PFSK-1 (cell line): Measurements from ENCODE around the gene RABEP2.
A peak's percentile ranks its signal among the peaks of the same experiment; 100 is the strongest.

Experiments
- FOXP2 ChIP-seq: optimal IDR thresholded peaks from 2 replicates; pipeline ENCODE3; 2011; ENCODE audit warnings: borderline replicate concordance, control low read depth, inconsistent platforms; ENCODE audit not compliant: insufficient read depth; ENCODE audit errors: extremely low read length, extremely low read depth
- POLR2AphosphoS5 ChIP-seq: IDR thresholded peaks from 2 replicates; pipeline ENCODE4 v1.6.1; 2012; ENCODE audit warnings: low read depth, mild to moderate bottlenecking, control low read depth, low read length, moderate library complexity
- SIN3A ChIP-seq: IDR thresholded peaks from 2 replicates; pipeline ENCODE4 v1.6.1; 2012; ENCODE audit warnings: mild to moderate bottlenecking, low read length, moderate library complexity, borderline replicate concordance; ENCODE audit not compliant: insufficient read depth
- TAF1 ChIP-seq: IDR thresholded peaks from 2 replicates; pipeline ENCODE4 v1.6.1; 2012; ENCODE audit warnings: low read length, control low read depth, borderline replicate concordance; ENCODE audit not compliant: insufficient read depth
- TF ChIP-seq, protein P1 (sequence below), 2 experiments: IDR thresholded peaks; 2 replicates each; pipeline versions ENCODE4 v1.6.1 to v1.8.0; 2011 to 2012; ENCODE audit warnings: low read depth in 2 of 2, low read length in 2 of 2, control low read depth in 1 of 2, inconsistent platforms in 1 of 2, mild to moderate bottlenecking in 1 of 2, moderate library complexity in 1 of 2; ENCODE audit not compliant: insufficient read depth in 1 of 2

The RABEP2 gene

DNA sequence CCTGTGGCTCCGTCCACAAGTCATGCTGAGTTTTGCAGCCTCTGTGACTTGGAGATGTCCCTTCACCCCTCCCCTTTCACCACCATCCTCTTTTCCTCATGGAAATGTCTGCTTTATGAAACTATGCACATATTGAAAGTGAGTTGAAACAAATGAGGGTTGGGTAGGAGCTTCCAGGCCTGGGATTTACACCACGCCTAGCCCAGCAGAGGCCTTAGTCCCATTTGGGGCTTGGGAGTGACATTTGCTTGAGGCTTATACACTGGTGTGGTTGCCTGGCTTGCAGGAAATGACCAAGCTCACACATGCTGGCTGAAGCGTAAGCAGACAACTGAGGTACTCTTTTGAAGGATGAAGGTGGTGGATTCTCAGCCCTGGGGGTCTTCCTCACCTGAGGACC lies 39.0 kb upstream of the RABEP2 start:
- no peak for TF ChIP-seq FOXP2
- no peak for TF ChIP-seq SIN3A
- TF ChIP-seq, protein P1, sequence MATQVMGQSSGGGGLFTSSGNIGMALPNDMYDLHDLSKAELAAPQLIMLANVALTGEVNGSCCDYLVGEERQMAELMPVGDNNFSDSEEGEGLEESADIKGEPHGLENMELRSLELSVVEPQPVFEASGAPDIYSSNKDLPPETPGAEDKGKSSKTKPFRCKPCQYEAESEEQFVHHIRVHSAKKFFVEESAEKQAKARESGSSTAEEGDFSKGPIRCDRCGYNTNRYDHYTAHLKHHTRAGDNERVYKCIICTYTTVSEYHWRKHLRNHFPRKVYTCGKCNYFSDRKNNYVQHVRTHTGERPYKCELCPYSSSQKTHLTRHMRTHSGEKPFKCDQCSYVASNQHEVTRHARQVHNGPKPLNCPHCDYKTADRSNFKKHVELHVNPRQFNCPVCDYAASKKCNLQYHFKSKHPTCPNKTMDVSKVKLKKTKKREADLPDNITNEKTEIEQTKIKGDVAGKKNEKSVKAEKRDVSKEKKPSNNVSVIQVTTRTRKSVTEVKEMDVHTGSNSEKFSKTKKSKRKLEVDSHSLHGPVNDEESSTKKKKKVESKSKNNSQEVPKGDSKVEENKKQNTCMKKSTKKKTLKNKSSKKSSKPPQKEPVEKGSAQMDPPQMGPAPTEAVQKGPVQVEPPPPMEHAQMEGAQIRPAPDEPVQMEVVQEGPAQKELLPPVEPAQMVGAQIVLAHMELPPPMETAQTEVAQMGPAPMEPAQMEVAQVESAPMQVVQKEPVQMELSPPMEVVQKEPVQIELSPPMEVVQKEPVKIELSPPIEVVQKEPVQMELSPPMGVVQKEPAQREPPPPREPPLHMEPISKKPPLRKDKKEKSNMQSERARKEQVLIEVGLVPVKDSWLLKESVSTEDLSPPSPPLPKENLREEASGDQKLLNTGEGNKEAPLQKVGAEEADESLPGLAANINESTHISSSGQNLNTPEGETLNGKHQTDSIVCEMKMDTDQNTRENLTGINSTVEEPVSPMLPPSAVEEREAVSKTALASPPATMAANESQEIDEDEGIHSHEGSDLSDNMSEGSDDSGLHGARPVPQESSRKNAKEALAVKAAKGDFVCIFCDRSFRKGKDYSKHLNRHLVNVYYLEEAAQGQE (IDR thresholded peaks at IDR 0.05; ENCODE audit: insufficient read depth in 1 of 2, low read depth in 2 of 2, low read length in 2 of 2) = no peak
- TF ChIP-seq POLR2AphosphoS5 = 0 out of 2 replicates have a peak, but pooled peaks have one; percentile 30

DNA sequence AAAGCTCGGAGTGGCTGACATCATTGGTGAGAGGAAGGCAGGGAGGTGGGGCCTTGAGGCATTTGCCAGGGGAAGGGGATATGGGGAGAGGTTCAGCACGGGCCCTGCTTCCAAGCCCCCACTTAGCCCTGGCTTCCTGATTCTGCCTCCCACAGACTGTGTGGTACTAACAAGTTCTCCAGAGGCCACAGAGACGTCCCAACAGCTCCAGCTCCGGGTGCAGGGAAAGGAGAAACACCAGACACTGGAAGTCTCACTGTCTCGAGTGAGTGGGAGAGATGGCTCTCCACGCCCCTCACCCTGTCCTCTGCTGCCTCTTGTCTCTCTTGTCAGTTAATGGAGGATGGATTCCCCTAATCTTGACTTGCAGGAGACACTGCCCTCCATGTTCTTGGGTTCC lies 33.8 kb upstream of the RABEP2 start:
- no peak for TF ChIP-seq POLR2AphosphoS5
- TF ChIP-seq, protein P1 (IDR thresholded peaks at IDR 0.05; ENCODE audit: insufficient read depth in 1 of 2, low read depth in 2 of 2, low read length in 2 of 2) = no peak

DNA sequence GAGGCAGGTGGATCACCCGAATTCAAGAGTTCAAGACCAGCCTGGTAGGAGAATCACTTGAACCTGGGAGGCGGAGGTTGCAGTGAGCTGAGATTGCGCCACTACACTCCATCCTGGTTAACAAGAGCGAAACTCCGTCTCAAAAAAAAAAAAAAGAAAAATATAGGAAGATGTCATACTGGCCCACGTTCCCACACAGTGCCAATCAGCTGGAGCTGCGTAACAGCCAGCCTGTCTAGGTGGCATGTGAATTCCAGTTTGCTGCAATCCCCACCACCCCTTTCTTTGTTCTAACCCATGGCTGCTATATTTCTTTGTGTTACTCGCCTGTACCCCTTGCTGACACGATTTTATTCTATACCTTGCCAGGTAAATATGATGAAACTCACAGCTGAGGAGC lies 33.2 kb upstream of the RABEP2 start:
- no peak for TF ChIP-seq POLR2AphosphoS5
- TF ChIP-seq, protein P1 (IDR thresholded peaks at IDR 0.05; ENCODE audit: insufficient read depth in 1 of 2, low read depth in 2 of 2, low read length in 2 of 2) = no peak

DNA sequence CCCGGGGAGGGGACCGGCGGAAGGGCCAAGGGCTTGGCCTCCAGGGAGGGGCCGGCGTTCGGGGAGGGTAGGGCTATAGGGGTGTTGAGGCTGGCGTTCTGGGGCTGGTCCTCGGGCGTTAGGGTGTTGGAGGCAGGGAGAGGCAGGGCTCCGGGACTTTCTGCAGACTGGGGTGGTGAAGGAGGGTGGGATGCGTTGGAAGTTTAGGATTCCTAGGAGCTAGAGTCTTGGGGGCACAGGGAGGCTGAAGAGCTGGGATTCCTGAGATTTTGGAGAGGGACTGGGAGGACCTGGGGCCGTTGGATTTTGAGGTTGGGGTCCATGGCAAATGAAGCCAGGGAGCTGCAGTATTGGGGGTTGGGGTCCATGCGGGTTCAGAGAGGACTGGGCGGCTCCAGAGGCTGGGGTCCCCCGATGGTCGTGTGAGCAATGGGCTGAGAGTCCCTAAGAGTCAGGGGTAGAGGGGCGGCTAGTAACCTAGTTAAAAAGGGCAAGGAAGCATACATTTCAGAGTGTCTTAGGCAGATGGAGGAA lies 26.4 kb upstream of the RABEP2 start:
- TF ChIP-seq SIN3A (no peak), TAF1 (no peak), POLR2AphosphoS5 (no peak), FOXP2 (no peak)
- TF ChIP-seq, protein P1 (IDR thresholded peaks at IDR 0.05; ENCODE audit: insufficient read depth in 1 of 2, low read depth in 2 of 2, low read length in 2 of 2) = no peak

DNA sequence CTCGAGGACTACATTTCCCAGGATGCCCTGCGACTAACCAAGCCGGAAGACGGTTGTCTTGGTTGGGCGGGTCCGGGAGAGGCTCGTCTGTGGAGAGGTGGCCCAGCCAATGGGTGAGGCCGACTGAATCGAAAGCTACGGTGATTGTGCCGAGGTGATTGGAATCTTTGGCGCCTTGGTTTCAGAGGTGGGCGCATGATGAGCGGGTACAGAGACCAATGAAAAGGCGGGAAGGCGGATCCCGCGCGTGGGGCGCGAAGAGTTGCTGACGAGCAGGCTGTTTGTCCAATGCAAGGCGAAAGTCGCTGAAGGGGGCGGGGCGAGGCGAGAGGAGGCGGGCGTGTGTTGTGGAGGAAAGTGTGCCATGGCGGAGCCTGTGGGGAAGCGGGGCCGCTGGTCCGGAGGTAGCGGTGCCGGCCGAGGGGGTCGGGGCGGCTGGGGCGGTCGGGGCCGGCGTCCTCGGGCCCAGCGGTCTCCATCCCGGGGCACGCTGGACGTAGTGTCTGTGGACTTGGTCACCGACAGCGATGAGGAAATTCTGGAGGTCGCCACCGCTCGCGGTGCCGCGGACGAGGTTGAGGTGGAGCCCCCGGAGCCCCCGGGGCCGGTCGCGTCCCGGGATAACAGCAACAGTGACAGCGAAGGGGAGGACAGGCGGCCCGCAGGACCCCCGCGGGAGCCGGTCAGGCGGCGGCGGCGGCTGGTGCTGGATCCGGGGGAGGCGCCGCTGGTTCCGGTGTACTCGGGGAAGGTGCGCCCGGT lies 25.8 kb upstream of the RABEP2 start, which contains the start of gene NFATC2IP:
Gene NFATC2IP (plus strand): TSS at position 290 of the 762 bp plus-strand sequence. CDS start 75 bp downstream, at position 365.
- TF ChIP-seq TAF1 (peak; percentile 75; the same call in 1 of the 2 replicates), POLR2AphosphoS5 (peak; percentile 47; the same call in 1 of the 2 replicates), SIN3A (0 out of 2 replicates have a peak, but pooled peaks have one; percentile 5), FOXP2 (no peak)
- TF ChIP-seq, protein P1 (IDR thresholded peaks at IDR 0.05; ENCODE audit: insufficient read depth in 1 of 2, low read depth in 2 of 2, low read length in 2 of 2) = no peak
